ENCODE results near the gene TMEM63C.

Gene TMEM63C

DNA sequence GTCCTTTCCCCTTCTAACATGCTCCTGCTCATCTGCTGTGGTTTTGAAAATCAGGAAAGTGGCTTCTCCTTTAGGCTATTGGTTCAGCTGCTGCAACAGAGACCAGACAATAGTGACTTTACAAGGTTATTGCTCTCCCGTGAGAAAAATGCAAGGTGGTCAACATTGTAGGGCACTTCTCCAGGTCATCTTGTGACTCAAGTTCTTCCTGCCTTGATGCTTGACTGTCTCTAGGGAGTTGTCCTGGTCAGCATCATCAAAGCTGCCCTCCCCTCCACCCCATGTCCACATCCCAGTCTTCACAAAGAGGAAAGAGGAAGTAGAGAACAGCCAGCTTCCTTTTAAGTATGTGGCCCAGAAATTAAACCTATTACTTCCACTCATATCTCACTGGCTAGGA, 3.9 kb upstream of the TMEM63C start:
- Histone ChIP-seq H3K27me3 (peaks cover 65% of the 10 kb centered on the region), H3K27ac (no peak overlapping the region), H3K4me1 (ENCODE audit: control insufficient read depth in 1 of 2, insufficient read depth in 1 of 2, low read depth in 1 of 2, low read length in 1 of 2) (peaks cover 5 to 14% of the 10 kb centered on the region in 2 experiments), H3K4me3 (ENCODE audit: low read depth in 1 of 2, low read length in 1 of 2) (no peak overlapping the region), H3K9me3 (no peaks in the 10 kb centered on the region), H3K36me3 (no peaks in the 10 kb centered on the region)
- TF ChIP-seq, protein P1, sequence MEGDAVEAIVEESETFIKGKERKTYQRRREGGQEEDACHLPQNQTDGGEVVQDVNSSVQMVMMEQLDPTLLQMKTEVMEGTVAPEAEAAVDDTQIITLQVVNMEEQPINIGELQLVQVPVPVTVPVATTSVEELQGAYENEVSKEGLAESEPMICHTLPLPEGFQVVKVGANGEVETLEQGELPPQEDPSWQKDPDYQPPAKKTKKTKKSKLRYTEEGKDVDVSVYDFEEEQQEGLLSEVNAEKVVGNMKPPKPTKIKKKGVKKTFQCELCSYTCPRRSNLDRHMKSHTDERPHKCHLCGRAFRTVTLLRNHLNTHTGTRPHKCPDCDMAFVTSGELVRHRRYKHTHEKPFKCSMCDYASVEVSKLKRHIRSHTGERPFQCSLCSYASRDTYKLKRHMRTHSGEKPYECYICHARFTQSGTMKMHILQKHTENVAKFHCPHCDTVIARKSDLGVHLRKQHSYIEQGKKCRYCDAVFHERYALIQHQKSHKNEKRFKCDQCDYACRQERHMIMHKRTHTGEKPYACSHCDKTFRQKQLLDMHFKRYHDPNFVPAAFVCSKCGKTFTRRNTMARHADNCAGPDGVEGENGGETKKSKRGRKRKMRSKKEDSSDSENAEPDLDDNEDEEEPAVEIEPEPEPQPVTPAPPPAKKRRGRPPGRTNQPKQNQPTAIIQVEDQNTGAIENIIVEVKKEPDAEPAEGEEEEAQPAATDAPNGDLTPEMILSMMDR (IDR thresholded peaks at IDR 0.05): no peak

GRCh38 chr14:77178656-77179055, 2.9 kb upstream of the TMEM63C start:
- peaks cover 68% of the 10 kb centered on the region for H3K27me3 ChIP-seq
- peaks cover 6 to 17% of the 10 kb centered on the region in 2 experiments for H3K4me1 ChIP-seq (ENCODE audit: control insufficient read depth in 1 of 2, insufficient read depth in 1 of 2, low read depth in 1 of 2, low read length in 1 of 2)
- H3K4me3 ChIP-seq (ENCODE audit: low read depth in 1 of 2, low read length in 1 of 2): no peak overlapping the region
- H3K27ac ChIP-seq: no peak overlapping the region
- no peaks in the 10 kb centered on the region for H3K9me3 ChIP-seq
- H3K36me3 ChIP-seq: no peaks in the 10 kb centered on the region
- TF ChIP-seq, protein P1 (IDR thresholded peaks at IDR 0.05): no peak

- H3K9me3 ChIP-seq: no peaks in the 10 kb centered on the region
- H3K27me3 ChIP-seq: peaks cover 61% of the 10 kb centered on the region
- H3K27ac ChIP-seq: no peak overlapping the region
- peak overlapping the region in 1 of 2 experiments; percentile 20 for H3K4me3 ChIP-seq (ENCODE audit: low read depth in 1 of 2, low read length in 1 of 2)
- TF ChIP-seq, protein P1 (IDR thresholded peaks at IDR 0.05): no peak
- no peaks in the 10 kb centered on the region for H3K36me3 ChIP-seq
- peaks cover 6 to 17% of the 10 kb centered on the region in 2 experiments for H3K4me1 ChIP-seq (ENCODE audit: control insufficient read depth in 1 of 2, insufficient read depth in 1 of 2, low read depth in 1 of 2, low read length in 1 of 2)
Measured at GRCh38 chr14:77180726-77181602, 634 bp upstream of the TMEM63C start.

- no peak overlapping the region for H3K27ac ChIP-seq
- TF ChIP-seq, protein P1 (IDR thresholded peaks at IDR 0.05): no peak
- no peaks in the 10 kb centered on the region for H3K9me3 ChIP-seq
- no peaks in the 10 kb centered on the region for H3K36me3 ChIP-seq
- H3K27me3 ChIP-seq: peaks cover 50% of the 10 kb centered on the region
- no peak overlapping the region for H3K4me3 ChIP-seq (ENCODE audit: low read depth in 1 of 2, low read length in 1 of 2)
- peaks cover 6 to 17% of the 10 kb centered on the region in 2 experiments for H3K4me1 ChIP-seq (ENCODE audit: control insufficient read depth in 1 of 2, insufficient read depth in 1 of 2, low read depth in 1 of 2, low read length in 1 of 2)
Measured at GRCh38 chr14:77183896-77184295, 2.3 kb downstream of the TMEM63C start.

DNA sequence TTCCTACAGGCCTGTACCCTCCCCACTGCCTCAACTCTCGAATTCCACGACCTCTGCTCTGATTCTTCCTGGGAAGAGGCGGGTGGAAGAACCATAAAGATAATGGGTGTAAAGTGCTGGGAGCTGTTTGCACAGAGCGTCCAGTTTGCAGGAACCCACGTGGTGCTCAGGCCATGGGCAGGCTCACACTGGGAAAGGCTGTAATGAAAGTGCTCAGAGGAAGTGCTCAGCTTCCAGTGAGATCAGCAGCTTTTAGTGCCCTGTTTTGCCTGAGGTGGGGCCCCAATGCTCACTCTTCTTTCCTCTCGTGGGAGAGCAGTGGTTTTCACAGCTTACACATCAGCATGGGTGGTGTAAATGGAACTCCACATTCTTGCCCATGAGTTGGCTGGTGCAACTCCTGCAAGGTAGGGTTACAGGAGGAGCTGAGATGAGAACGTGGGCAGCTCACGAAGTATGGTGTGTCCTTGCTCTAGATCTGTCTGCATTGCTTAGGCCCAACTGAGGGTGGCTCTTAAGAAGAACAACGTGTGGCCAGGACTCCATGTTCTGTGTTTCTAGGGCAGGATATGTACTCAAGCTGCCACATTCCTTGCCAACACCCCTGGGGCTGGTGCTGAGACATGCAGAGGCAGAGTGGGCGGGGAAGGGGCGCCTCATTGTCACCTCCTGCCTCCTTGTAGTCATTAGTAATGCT, 2.9 kb downstream of the TMEM63C start:
- TF ChIP-seq, protein P1 (IDR thresholded peaks at IDR 0.05): no peak
- Histone ChIP-seq H3K36me3 (no peaks in the 10 kb centered on the region), H3K4me3 (ENCODE audit: low read depth in 1 of 2, low read length in 1 of 2) (no peak overlapping the region), H3K4me1 (ENCODE audit: control insufficient read depth in 1 of 2, insufficient read depth in 1 of 2, low read depth in 1 of 2, low read length in 1 of 2) (peaks cover 6 to 17% of the 10 kb centered on the region in 2 experiments), H3K27ac (no peak overlapping the region), H3K9me3 (no peaks in the 10 kb centered on the region), H3K27me3 (peaks cover 48% of the 10 kb centered on the region)
